Measurements from ENCODE around the gene PRCC. TPM values are rescaled to one million over a fixed set of nuclear protein-coding genes. Genes with fewer than 3 reads are reported as not detected.

The PRCC gene, protein sequence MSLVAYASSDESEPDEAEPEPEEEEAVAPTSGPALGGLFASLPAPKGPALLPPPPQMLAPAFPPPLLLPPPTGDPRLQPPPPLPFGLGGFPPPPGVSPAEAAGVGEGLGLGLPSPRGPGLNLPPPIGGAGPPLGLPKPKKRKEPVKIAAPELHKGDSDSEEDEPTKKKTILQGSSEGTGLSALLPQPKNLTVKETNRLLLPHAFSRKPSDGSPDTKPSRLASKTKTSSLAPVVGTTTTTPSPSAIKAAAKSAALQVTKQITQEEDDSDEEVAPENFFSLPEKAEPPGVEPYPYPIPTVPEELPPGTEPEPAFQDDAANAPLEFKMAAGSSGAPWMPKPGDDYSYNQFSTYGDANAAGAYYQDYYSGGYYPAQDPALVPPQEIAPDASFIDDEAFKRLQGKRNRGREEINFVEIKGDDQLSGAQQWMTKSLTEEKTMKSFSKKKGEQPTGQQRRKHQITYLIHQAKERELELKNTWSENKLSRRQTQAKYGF
- total RNA-seq (2012; rRNA removed) = 16.5 and 19.2 TPM in 2 replicates

DNA sequence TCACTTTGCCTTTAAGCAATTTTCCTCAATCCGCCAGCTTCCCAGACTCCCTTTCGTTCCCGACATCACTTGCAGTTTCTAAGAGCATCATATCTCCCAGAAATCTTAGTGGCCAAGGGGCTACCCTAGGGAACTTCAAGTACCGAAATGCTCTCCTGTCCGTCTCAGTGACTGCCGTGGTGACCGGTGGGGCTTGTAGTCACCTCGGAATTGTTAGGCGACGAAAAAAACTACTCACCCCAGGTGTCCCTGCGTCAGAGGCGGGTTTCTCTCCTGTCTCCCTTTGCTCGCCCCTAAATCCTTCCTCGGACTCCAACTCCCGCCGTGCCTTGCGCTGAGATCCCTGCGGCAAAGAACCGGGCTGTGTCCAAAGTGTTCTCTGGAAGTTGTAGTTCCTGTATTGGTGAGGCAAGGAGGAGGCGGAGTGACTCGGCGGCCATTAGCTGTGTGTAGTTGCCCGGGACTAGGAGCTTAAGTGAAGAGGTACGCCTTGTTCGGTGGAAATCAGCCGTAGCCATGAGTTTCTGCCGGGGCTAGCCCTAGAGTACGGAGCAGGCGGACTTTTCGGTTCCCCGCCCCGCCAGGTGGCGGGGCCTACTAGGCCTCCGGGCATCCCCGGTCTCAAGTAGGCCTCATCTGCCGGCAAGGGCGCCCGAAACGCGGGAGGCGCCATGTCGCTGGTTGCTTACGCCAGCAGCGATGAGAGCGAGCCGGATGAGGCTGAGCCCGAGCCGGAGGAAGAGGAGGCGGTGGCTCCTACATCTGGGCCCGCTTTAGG is at the start of gene PRCC:
Gene PRCC (plus strand): TSS at position 435 of the 778 bp plus-strand sequence. CDS start 237 bp downstream, at position 672.
- peak within 1 kb of the TSS; percentile 97 for H3K4me2 ChIP-seq (ENCODE audit: low read length)
- H3K36me3 ChIP-seq (ENCODE audit: insufficient read depth, low read length) = peaks cover 11% of the 10 kb centered on the region
- no peaks in the 10 kb centered on the region for H3K27me3 ChIP-seq (ENCODE audit: control insufficient read depth, insufficient read depth, low read length)
- H3K4me3 ChIP-seq (ENCODE audit: low read length) = peak within 1 kb of the TSS; percentile 83
- no peaks in the 10 kb centered on the region for H3K9me3 ChIP-seq (replicated peaks; ENCODE audit: low read length)
- peaks cover 19% of the 10 kb centered on the region for H3K4me1 ChIP-seq (ENCODE audit: control insufficient read depth, insufficient read depth, low read length)
- peak within 1 kb of the TSS; percentile 94 for H3K9ac ChIP-seq (ENCODE audit: low read depth, low read length)

DNA sequence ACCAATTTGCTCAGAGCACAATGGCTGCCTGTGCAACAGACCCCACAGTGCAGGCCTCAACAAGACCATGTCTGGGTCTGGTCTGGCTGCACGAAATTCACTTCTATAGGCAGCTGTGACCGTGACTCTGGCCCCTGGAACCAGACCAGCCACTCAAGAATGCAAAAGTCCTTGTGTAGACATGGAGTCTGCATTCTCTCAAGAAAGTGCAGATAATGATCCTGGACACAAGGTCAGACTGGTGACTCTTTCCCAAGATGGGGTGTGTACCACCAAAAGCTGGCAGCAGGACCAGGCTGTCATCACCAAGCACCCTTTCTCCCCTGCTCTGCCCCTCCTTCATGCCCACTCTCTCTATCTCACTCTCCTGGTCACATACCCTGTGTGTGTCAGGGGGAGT is 46.2 kb upstream of the PRCC start:
- Histone ChIP-seq H3K27me3 (ENCODE audit: control insufficient read depth, insufficient read depth, low read length) (no peaks in the 10 kb centered on the region), H3K4me1 (ENCODE audit: control insufficient read depth, insufficient read depth, low read length) (peaks cover 10% of the 10 kb centered on the region), H3K36me3 (ENCODE audit: insufficient read depth, low read length) (peaks cover 42% of the 10 kb centered on the region), H3K9me3 (replicated peaks; ENCODE audit: low read length) (no peaks in the 10 kb centered on the region), H3K9ac (ENCODE audit: low read depth, low read length) (no peak overlapping the region), H3K4me2 (ENCODE audit: low read length) (no peak overlapping the region), H3K4me3 (ENCODE audit: low read length) (no peak overlapping the region)

GRCh38 chr1:156721535-156721934 is 45.8 kb upstream of the PRCC start:
- peaks cover 42% of the 10 kb centered on the region for H3K36me3 ChIP-seq (ENCODE audit: insufficient read depth, low read length)
- H3K4me3 ChIP-seq (ENCODE audit: low read length) = no peak overlapping the region
- H3K4me2 ChIP-seq (ENCODE audit: low read length) = no peak overlapping the region

GRCh38 chr1:156725683-156726280 is 41.6 kb upstream of the PRCC start:
- H3K4me2 ChIP-seq (ENCODE audit: low read length) = peak overlapping the region; percentile 80
- H3K9me3 ChIP-seq (replicated peaks; ENCODE audit: low read length) = no peaks in the 10 kb centered on the region
- peak overlapping the region; percentile 93 for H3K4me3 ChIP-seq (ENCODE audit: low read length)
- H3K4me1 ChIP-seq (ENCODE audit: control insufficient read depth, insufficient read depth, low read length) = peaks cover 33% of the 10 kb centered on the region
- H3K27me3 ChIP-seq (ENCODE audit: control insufficient read depth, insufficient read depth, low read length) = no peaks in the 10 kb centered on the region
- H3K36me3 ChIP-seq (ENCODE audit: insufficient read depth, low read length) = peaks cover 39% of the 10 kb centered on the region
- peak overlapping the region; percentile 54 for H3K9ac ChIP-seq (ENCODE audit: low read depth, low read length)

More at GRCh38 chr1:156721535-156721934, 45.8 kb upstream of the PRCC start:
- Histone ChIP-seq H3K9ac (ENCODE audit: low read depth, low read length) (no peak overlapping the region), H3K27me3 (ENCODE audit: control insufficient read depth, insufficient read depth, low read length) (no peaks in the 10 kb centered on the region), H3K9me3 (replicated peaks; ENCODE audit: low read length) (no peaks in the 10 kb centered on the region), H3K4me1 (ENCODE audit: control insufficient read depth, insufficient read depth, low read length) (peaks cover 14% of the 10 kb centered on the region)

DNA sequence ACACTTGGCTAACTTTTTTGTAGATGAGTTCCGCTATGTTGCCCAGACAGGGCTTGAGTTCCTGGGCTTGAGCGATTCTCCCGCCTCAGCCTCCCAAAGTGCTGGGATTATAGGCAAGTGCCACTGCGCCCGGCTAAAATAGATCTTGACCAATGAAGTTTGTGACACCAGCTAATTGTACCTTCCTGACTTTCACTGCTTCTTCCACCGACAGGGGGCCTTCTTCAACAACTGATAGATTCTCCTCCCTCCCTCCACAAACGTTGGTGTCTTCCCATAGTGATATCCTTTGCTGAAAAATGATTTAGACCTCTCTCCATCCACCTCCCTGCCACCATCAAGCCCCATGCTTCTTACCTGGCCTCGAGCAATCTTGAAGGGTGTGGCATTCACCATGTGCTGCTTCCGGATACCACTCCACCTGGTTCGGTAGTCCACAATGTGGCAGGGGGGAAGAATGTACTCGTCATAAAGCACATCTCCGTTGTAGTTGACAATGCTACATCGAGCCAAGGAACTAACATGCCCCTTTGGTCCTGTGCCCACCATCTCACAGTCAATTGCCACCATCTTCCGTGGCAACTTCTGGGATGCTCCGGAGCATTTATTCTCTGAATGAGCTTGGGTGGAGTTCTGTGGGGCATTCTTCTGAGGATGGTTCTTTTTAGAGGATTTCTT is 40.6 kb upstream of the PRCC start:
- H3K4me1 ChIP-seq (ENCODE audit: control insufficient read depth, insufficient read depth, low read length) = peaks cover 33% of the 10 kb centered on the region
- H3K9ac ChIP-seq (ENCODE audit: low read depth, low read length) = peak overlapping the region; percentile 94
- no peaks in the 10 kb centered on the region for H3K27me3 ChIP-seq (ENCODE audit: control insufficient read depth, insufficient read depth, low read length)
- no peaks in the 10 kb centered on the region for H3K9me3 ChIP-seq (replicated peaks; ENCODE audit: low read length)
- peak overlapping the region; percentile 93 for H3K4me3 ChIP-seq (ENCODE audit: low read length)
- H3K4me2 ChIP-seq (ENCODE audit: low read length) = peak overlapping the region; percentile 80
- H3K36me3 ChIP-seq (ENCODE audit: insufficient read depth, low read length) = peaks cover 30% of the 10 kb centered on the region

DNA sequence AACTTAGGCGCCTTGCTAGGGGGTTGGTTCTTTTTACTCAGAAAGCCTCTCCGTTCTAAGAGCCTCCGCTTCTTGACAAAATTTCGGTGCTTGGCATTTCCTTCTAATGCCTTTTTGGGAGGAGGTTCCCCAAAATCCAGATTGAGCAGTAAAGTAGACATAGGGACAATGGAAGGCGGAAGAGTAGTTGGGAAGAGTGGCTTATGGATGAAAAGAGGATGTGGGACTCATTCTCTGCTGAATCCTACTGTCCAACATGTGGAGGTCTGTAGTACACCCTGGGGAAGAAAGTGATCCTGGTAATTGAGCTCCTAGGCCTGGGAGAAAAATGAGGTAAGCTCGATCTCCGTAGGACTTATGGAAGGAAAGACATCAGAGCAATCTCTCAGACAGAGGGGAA is 39.8 kb upstream of the PRCC start:
- H3K4me2 ChIP-seq (ENCODE audit: low read length) = peak overlapping the region; percentile 80
- peaks cover 33% of the 10 kb centered on the region for H3K4me1 ChIP-seq (ENCODE audit: control insufficient read depth, insufficient read depth, low read length)
- peak overlapping the region; percentile 93 for H3K4me3 ChIP-seq (ENCODE audit: low read length)
- no peaks in the 10 kb centered on the region for H3K9me3 ChIP-seq (replicated peaks; ENCODE audit: low read length)
- peaks cover 26% of the 10 kb centered on the region for H3K36me3 ChIP-seq (ENCODE audit: insufficient read depth, low read length)
- no peaks in the 10 kb centered on the region for H3K27me3 ChIP-seq (ENCODE audit: control insufficient read depth, insufficient read depth, low read length)
- H3K9ac ChIP-seq (ENCODE audit: low read depth, low read length) = peak overlapping the region; percentile 94

DNA sequence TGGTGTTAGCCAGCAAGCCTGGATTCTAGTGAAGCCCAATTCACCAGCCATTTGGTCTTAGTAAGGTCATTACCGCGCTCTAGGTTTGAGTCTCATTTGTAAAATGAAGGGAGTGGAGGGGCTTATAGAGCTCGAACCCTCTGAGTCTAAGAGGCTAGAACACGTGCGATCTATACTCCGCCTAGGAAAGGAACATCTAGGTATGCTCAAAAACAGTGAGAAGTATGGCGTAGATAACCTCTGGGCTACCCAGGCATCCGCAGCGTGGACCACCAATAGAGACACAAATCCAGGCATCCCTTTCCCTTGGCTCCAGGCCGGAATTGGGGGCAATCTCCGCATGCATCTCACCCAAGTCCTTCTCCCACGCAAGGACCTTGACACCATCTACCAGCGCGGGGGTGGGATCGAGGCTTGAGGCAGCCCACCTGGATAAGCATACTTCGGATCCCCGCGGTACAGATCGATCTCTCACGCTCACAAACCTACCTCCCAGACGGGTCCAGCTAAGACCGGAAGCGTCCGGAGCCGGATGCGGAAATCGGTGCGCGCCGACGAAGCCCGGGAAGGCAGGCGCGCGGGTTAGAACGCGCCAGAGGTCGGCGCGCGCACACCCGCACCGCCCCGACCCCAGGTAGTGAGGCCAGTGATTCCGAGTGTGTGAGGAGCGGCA is 39.3 kb upstream of the PRCC start, which contains the start of gene METTL25B:
Gene METTL25B (plus strand): TSS at position 544 of the 673 bp plus-strand sequence. CDS start 636 bp downstream, outside the sequence.
- Histone ChIP-seq H3K9ac (ENCODE audit: low read depth, low read length) (peak within 1 kb of the TSS; percentile 98), H3K4me3 (ENCODE audit: low read length) (peak within 1 kb of the TSS; percentile 93), H3K4me2 (ENCODE audit: low read length) (peak within 1 kb of the TSS; percentile 95), H3K36me3 (ENCODE audit: insufficient read depth, low read length) (peaks cover 22% of the 10 kb centered on the region), H3K27me3 (ENCODE audit: control insufficient read depth, insufficient read depth, low read length) (no peaks in the 10 kb centered on the region), H3K4me1 (ENCODE audit: control insufficient read depth, insufficient read depth, low read length) (peaks cover 33% of the 10 kb centered on the region), H3K9me3 (replicated peaks; ENCODE audit: low read length) (no peaks in the 10 kb centered on the region)

DNA sequence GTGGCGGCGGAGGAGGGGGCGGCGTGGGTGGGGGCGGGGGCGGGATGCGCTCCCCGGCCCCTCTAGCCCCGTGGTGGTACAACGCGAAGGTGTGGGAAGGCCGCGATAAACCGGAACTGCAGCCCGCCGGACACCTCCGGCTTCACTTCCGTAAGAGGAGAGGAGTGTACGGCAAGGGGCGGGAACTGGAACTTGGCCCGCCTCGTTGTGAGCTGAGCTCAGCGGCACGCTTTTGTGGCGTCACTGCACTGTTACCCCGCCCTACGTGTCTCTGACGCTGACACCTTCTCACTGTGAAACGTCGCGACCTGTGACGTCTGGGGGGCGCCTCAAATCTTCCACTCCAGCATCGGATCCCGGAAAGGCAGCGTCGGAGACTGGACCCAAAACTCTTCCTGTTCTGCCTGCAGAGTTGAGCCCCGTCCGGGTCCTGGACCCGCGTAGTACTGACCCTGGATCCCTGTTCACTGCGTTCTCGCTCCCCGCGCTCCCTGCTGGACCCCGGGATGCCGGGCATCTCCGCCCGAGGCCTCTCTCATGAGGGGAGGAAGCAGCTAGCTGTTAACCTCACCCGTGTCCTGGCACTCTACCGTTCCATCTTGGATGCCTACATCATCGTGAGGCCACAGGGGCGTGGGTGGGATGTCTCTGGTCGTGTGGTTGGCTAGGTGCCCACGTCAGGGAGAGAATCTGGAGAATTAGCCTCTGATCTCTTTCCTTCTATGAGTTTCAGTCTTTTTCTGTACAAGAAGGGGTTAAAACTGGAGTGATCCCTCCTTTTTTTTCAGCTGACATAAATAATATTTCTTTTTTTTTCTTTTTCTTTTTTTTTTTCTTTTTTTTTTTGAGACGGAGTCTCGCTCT is 38.5 kb upstream of the PRCC start, which contains the start of gene ISG20L2:
Gene ISG20L2 (minus strand): TSS at position 168 of the 864 bp plus-strand sequence. CDS start 1,114 bp downstream, outside the sequence.
- H3K9me3 ChIP-seq (replicated peaks; ENCODE audit: low read length) = no peaks in the 10 kb centered on the region
- peaks cover 18% of the 10 kb centered on the region for H3K36me3 ChIP-seq (ENCODE audit: insufficient read depth, low read length)
- H3K9ac ChIP-seq (ENCODE audit: low read depth, low read length) = peak within 1 kb of the TSS; percentile 98
- peak within 1 kb of the TSS; percentile 93 for H3K4me3 ChIP-seq (ENCODE audit: low read length)
- H3K4me1 ChIP-seq (ENCODE audit: control insufficient read depth, insufficient read depth, low read length) = peaks cover 33% of the 10 kb centered on the region
- H3K4me2 ChIP-seq (ENCODE audit: low read length) = peak within 1 kb of the TSS; percentile 95
- no peaks in the 10 kb centered on the region for H3K27me3 ChIP-seq (ENCODE audit: control insufficient read depth, insufficient read depth, low read length)

DNA sequence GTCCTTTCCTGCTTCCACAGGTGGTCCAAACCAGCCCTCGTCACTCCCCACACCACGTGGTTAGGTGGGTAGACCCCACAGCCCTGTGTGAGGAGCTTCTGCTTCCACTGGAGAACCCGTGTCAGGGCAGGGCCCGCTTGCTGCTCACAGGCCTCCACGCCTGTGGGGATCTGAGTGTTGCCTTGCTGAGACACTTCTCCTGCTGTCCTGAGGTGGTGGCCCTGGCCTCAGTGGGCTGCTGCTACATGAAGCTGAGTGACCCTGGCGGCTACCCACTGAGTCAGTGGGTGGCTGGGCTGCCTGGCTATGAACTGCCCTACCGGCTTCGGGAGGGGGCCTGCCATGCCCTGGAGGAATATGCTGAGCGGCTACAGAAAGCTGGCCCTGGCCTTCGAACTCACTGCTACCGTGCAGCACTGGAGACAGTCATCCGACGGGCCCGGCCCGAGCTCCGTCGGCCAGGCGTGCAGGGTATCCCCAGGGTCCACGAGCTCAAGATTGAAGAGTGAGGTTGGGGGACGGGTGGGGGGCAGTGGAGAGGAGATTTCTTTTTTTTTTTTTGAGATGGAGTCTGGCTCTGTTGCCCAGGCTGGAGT is 33.2 kb upstream of the PRCC start:
- no peak overlapping the region for H3K9ac ChIP-seq (ENCODE audit: low read depth, low read length)
- H3K4me2 ChIP-seq (ENCODE audit: low read length) = no peak overlapping the region
- H3K27me3 ChIP-seq (ENCODE audit: control insufficient read depth, insufficient read depth, low read length) = no peaks in the 10 kb centered on the region

More for the DNA sequence above, 33.2 kb upstream of the PRCC start:
- Histone ChIP-seq H3K4me1 (ENCODE audit: control insufficient read depth, insufficient read depth, low read length) (peaks cover 7% of the 10 kb centered on the region), H3K36me3 (ENCODE audit: insufficient read depth, low read length) (peaks cover 34% of the 10 kb centered on the region), H3K9me3 (replicated peaks; ENCODE audit: low read length) (no peaks in the 10 kb centered on the region), H3K4me3 (ENCODE audit: low read length) (no peak overlapping the region)
